ENCODE results near the gene CDC27.
"Not testable (repeated sequence)": the region's sequence is repeated elsewhere in the genome, so short reads cannot be mapped to it uniquely, and the experiment has no call there.

The CDC27 gene

DNA sequence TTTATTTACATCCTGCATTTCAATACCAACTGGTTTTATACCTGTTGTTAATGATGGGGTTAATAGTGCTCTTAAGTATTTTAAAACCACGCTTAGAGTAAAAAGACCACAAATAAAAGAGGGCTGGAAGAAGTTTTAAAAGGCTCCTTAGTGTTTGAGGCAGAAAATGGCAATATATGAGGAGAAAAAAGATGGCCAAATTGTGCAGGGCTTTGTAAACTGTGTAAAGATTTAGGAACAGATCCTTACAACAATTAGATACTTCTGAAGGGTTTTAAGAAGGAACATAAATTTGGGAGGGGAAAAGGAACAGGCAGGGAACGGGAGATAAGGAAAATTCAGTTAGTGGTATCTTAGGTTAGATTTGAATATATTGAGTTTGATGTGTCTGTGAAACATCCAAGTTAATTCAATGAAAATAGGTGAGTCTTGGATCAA lies 12.7 kb downstream of the CDC27 start:
- peaks cover 69% of the 10 kb centered on the region for H3K36me3 ChIP-seq (ENCODE audit: insufficient read depth, low read length)
- no peak overlapping the region for H3K4me3 ChIP-seq (ENCODE audit: low read length)
- WGBS: 94% methylated on average over 2 of the region's 2 CpGs
- no peaks in the 10 kb centered on the region; the same call in 1 of the 2 replicates for H3K4me1 ChIP-seq (ENCODE audit: insufficient read depth, low read length)
- no peaks in the 10 kb centered on the region for H3K27me3 ChIP-seq (ENCODE audit: insufficient read depth, low read length)
- H3K9me3 ChIP-seq (ENCODE audit: insufficient read depth, low read depth, low read length): no peaks in the 10 kb centered on the region
- H3K9ac ChIP-seq (ENCODE audit: low read depth, low read length): no peak overlapping the region
- H3K27ac ChIP-seq (ENCODE audit: low read depth, low read length): no peak overlapping the region

DNA sequence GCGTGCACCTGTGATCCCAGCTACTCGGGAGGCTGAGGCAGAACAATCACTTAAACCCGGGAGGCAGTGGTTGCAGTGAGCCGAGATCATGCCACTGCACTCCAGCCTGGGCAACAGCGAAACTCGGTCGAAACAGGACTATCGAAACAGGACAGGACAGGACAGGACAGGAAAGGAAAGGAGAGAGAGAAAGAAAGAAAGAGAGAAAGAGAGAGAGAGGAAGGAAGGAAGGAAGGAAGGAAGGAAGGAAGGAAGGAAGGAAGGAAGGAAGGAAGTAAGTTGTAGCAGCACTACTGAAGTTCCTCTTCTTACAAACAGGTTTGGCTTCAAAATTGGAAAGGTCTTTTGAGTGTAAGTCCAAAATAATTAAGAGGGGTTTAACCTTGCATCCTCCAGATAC lies 14.3 kb downstream of the CDC27 start:
- H3K36me3 ChIP-seq (ENCODE audit: insufficient read depth, low read length): peaks cover 69% of the 10 kb centered on the region
- H3K27me3 ChIP-seq (ENCODE audit: insufficient read depth, low read length); H3K4me3 ChIP-seq (ENCODE audit: low read length); H3K4me1 ChIP-seq (ENCODE audit: insufficient read depth, low read length); H3K9ac ChIP-seq (ENCODE audit: low read depth, low read length); H3K27ac ChIP-seq (ENCODE audit: low read depth, low read length); H3K9me3 ChIP-seq (ENCODE audit: insufficient read depth, low read depth, low read length): not testable (repeated sequence)
- 96% methylated on average over 8 of the region's 8 CpGs for WGBS

DNA sequence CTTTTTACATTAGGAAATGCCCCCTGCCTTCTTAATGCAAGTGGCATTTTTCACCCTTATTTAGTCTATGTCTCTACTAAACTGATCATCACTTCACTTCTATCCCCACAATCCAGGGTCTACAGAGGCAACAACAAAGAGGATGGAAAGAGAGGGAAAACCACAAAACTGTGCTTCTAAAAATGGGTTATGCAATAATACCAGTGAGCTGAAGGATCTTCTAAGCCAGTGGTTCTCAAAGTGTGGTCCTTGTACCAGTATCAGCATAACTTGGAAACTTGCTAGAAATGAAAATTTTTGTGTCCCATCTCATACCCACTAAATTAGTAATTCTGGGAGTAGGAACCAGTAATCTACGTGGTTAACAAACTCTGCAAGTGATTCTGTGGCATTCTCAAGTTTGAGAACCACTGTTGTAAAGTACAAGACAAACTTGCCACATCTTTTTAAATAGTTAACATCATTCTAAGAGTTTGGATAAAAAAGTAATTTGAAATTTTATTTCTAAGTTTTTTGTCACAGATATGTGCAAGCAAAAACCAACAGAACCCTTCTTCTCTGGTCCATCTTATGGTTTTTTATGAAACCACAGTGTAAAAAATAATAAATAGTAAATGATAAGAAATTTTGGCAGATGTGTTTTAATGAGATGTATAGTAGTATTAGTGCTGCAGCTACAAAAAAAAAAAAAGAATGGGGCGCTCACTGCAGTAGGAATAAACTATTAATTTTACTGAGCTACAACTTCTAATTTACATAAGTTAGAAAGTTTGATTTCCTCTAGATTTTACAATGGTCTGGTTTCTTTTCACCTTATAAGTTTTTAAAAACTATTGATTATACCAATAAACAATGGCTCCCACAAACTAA lies 16.2 kb downstream of the CDC27 start:
- Histone ChIP-seq H3K9ac (ENCODE audit: low read depth, low read length) (no peak overlapping the region), H3K4me3 (ENCODE audit: low read length) (no peak overlapping the region), H3K4me1 (ENCODE audit: insufficient read depth, low read length) (no peaks in the 10 kb centered on the region; the same call in 1 of the 2 replicates), H3K9me3 (ENCODE audit: insufficient read depth, low read depth, low read length) (no peaks in the 10 kb centered on the region), H3K27ac (ENCODE audit: low read depth, low read length) (no peak overlapping the region), H3K36me3 (ENCODE audit: insufficient read depth, low read length) (peaks cover 76% of the 10 kb centered on the region), H3K27me3 (ENCODE audit: insufficient read depth, low read length) (no peaks in the 10 kb centered on the region)
- WGBS: 100% methylated on average over 1 of the region's 2 CpGs

DNA sequence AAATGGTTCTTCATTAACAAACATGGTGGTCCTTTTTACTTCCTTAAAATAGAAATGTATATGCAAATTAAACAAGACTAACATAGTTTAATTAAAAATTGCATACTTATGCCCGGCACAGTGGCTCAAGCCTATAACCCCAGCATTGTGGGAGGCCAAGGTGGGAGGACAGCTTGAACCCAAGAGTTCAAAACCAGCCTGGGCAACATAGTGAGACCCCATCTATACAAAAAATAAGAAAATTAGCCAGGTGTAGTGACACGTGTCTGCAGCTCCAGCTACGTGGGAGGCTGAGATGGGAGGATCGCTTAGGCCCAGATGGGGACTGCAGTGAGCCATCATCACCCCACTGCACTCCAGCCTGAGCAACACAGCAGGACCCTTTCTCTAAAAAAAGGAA lies 18.4 kb downstream of the CDC27 start:
- Histone ChIP-seq H3K36me3 (ENCODE audit: insufficient read depth, low read length) (peaks cover 79% of the 10 kb centered on the region), H3K27ac (ENCODE audit: low read depth, low read length) (no peak overlapping the region)

DNA sequence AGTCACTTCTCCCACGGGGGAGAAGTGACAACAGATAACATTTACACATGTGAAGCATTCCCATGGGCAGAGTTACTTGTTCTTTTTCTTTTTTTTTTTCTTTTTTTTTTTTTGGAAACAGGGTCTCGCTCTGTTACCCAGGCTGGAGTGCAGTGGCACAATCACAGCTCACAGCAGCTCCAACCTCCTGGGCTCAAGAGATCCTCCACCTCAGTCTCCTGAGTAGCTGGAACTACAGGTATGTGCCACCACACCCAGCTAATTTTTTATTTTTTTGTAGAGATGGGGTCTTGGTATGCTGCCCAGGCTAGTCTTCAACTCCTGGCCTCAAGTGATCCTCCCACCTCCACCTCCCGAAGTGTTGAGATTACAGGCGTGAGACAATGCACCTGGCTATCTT lies 20.2 kb downstream of the CDC27 start:
- H3K4me3 ChIP-seq (ENCODE audit: low read length); H3K4me1 ChIP-seq (ENCODE audit: insufficient read depth, low read length); H3K27ac ChIP-seq (ENCODE audit: low read depth, low read length); H3K27me3 ChIP-seq (ENCODE audit: insufficient read depth, low read length); H3K9ac ChIP-seq (ENCODE audit: low read depth, low read length); H3K9me3 ChIP-seq (ENCODE audit: insufficient read depth, low read depth, low read length): not testable (repeated sequence)
- whole genome bisulfite sequencing: 90% methylated on average over 4 of the region's 4 CpGs
- peaks cover 85% of the 10 kb centered on the region for H3K36me3 ChIP-seq (ENCODE audit: insufficient read depth, low read length)

More for the DNA sequence above, 18.4 kb downstream of the CDC27 start:
- Histone ChIP-seq H3K27me3 (ENCODE audit: insufficient read depth, low read length) (no peaks in the 10 kb centered on the region), H3K4me3 (ENCODE audit: low read length) (no peak overlapping the region), H3K9me3 (ENCODE audit: insufficient read depth, low read depth, low read length) (no peaks in the 10 kb centered on the region), H3K9ac (ENCODE audit: low read depth, low read length) (no peak overlapping the region), H3K4me1 (ENCODE audit: insufficient read depth, low read length) (no peaks in the 10 kb centered on the region; the same call in 1 of the 2 replicates)
- 100% methylated on average over 4 of the region's 4 CpGs for WGBS

DNA sequence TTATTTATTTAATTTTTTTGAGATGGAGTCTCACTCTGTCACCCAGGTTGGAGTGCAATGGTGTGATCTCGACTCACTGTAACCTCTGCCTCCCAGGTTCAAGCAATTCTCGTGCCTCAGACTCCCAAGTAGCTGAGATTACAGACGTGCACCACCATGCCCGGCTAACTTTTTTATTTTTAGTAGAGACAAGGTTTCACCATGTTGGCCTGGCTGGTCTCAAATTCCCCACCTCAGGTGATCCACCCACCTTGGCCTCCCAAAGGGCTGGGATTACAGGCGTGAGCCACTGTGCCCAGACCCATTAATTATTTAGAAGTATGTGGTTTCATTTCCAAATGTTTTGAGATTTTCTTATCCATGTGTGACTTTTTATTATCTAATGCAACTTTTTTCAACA lies 22.2 kb downstream of the CDC27 start:
- not testable (repeated sequence) for H3K27ac ChIP-seq (ENCODE audit: low read depth, low read length); H3K4me1 ChIP-seq (ENCODE audit: insufficient read depth, low read length); H3K4me3 ChIP-seq (ENCODE audit: low read length); H3K9me3 ChIP-seq (ENCODE audit: insufficient read depth, low read depth, low read length); H3K9ac ChIP-seq (ENCODE audit: low read depth, low read length); H3K27me3 ChIP-seq (ENCODE audit: insufficient read depth, low read length)
- peaks cover 90% of the 10 kb centered on the region for H3K36me3 ChIP-seq (ENCODE audit: insufficient read depth, low read length)
- 89% methylated on average over 5 of the region's 5 CpGs for WGBS

DNA sequence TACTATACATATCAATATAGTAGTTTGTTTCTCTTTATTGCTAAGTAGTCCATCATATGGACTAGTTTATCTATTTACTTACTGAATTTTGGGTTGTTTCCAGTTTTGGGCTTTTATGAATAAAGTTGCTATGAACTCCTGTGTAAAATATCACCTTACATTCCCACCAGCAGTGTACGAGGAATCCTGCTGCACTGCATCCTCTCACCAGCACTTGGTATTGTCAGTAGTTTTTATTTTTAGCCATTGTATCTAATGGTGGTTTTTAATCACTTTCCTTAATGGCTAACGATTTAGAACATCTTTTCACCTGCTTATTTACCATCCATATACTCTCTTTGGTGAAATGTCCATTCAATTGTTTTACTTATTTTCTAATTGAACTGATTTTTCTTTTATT lies 24.0 kb downstream of the CDC27 start:
- WGBS: no CpG with 5 or more reads among the region's 2 CpGs
- Histone ChIP-seq H3K4me1 (ENCODE audit: insufficient read depth, low read length) (no peaks in the 10 kb centered on the region), H3K4me3 (ENCODE audit: low read length) (no peak overlapping the region), H3K27ac (ENCODE audit: low read depth, low read length) (no peak overlapping the region), H3K9ac (ENCODE audit: low read depth, low read length) (no peak overlapping the region), H3K9me3 (ENCODE audit: insufficient read depth, low read depth, low read length) (no peaks in the 10 kb centered on the region), H3K27me3 (ENCODE audit: insufficient read depth, low read length) (no peaks in the 10 kb centered on the region), H3K36me3 (ENCODE audit: insufficient read depth, low read length) (peaks cover 91% of the 10 kb centered on the region)

DNA sequence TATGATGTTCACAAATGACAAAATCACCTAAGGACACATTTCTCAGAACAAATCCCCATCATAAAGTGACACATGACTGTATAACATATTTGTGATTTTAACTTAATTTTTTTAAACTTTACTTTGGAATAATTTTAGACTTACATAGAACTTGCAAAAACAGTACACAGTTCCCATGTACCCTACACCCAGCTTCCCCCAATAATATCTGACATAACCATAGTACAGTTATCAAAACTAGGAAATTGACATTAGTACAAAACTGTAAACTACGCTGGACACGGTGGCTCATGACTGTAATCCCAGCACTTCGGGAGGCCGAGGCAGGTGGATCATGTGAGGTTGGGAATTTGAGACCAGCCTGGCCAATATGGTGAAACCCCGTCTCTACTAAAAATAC lies 24.8 kb downstream of the CDC27 start:
- Histone ChIP-seq H3K27ac (ENCODE audit: low read depth, low read length) (no peak overlapping the region), H3K36me3 (ENCODE audit: insufficient read depth, low read length) (peaks cover 90% of the 10 kb centered on the region), H3K4me3 (ENCODE audit: low read length) (no peak overlapping the region), H3K27me3 (ENCODE audit: insufficient read depth, low read length) (no peaks in the 10 kb centered on the region), H3K4me1 (ENCODE audit: insufficient read depth, low read length) (no peaks in the 10 kb centered on the region), H3K9ac (ENCODE audit: low read depth, low read length) (no peak overlapping the region), H3K9me3 (ENCODE audit: insufficient read depth, low read depth, low read length) (no peaks in the 10 kb centered on the region)
- 96% methylated on average over 5 of the region's 5 CpGs for WGBS

DNA sequence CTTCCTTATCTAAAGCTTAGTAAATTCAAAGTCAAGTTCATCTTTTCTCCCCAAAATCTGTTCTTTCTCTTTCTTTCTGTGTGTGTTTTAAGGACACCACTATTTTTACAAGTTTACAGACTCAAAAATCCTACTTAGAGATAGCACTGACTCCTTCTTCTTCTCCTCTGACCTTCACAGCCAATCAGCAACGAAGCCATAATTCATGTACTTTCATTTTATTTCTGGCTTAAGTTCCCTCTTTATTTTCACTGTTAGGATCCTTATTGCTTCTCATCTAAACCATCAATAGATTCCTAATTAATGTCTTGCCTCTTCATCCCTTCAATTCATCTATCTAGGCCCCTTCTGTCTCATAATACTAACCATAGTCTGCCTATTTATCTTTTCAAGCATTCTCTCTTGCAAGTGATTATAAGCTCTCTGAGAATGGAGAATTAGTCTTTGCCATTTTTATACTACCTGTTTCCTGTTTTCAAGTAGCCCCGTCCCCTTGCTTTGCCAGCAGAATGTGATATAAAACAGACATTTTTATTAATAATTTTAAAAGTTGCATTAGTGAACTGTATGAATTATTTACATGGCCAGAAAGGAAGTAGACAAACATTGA lies 27.0 kb downstream of the CDC27 start:
- no peak overlapping the region for H3K9ac ChIP-seq (ENCODE audit: low read depth, low read length)
- no peaks in the 10 kb centered on the region for H3K27me3 ChIP-seq (ENCODE audit: insufficient read depth, low read length)
- no peak overlapping the region for H3K27ac ChIP-seq (ENCODE audit: low read depth, low read length)
- no peak overlapping the region for H3K4me3 ChIP-seq (ENCODE audit: low read length)
- no peaks in the 10 kb centered on the region for H3K4me1 ChIP-seq (ENCODE audit: insufficient read depth, low read length)
- WGBS: 95% methylated on average over 1 of the region's 2 CpGs
- H3K9me3 ChIP-seq (ENCODE audit: insufficient read depth, low read depth, low read length): no peaks in the 10 kb centered on the region
- H3K36me3 ChIP-seq (ENCODE audit: insufficient read depth, low read length): peaks cover 90% of the 10 kb centered on the region

DNA sequence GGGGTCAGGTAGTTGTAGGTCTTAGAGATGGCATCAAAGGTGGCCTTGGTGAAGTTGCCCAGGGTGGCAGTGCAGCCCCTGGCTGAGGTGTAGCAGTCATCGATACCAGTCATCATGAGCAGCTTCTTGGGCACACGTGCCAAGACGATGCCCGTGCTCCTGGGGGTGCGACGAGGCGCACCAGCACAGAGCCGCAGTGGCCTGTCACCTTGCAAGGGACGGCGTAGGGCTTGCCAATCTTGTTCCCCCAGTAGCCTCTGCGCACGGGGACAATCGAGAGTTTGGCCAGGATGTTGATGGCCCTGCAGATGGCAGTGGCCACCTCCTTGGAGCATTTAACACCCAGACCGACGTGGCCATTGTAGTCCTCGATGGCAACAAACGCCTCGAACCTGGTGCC lies 29.8 kb downstream of the CDC27 start:
- Histone ChIP-seq H3K36me3 (ENCODE audit: insufficient read depth, low read length) (peaks cover 91% of the 10 kb centered on the region), H3K27me3 (ENCODE audit: insufficient read depth, low read length) (no peaks in the 10 kb centered on the region), H3K9me3 (ENCODE audit: insufficient read depth, low read depth, low read length) (no peaks in the 10 kb centered on the region), H3K9ac (ENCODE audit: low read depth, low read length) (no peak overlapping the region), H3K27ac (ENCODE audit: low read depth, low read length) (no peak overlapping the region), H3K4me3 (ENCODE audit: low read length) (no peak overlapping the region), H3K4me1 (ENCODE audit: insufficient read depth, low read length) (no peaks in the 10 kb centered on the region)
- WGBS: 97% methylated on average over 18 of the region's 18 CpGs

DNA sequence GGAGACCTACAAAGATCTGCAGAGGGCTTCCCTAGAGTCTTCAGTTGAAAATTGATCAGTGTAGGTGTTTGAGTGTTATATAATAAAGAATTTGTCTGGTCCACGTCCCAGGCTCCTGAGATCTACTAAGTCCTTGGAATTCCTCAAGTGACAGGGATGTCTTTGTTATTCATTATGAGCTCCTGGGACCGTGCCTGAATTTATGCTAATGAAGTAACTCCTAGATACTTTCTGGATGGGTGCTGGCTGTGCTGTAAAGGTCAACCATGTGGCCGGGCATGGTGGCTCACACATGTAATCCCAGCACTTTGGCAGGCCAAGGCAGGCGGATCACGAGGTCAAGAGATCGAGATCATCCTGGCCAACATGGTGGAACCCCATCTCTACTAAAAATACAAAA lies 43.7 kb downstream of the CDC27 start:
- peaks cover 11% of the 10 kb centered on the region; the same call in 1 of the 2 replicates for H3K4me1 ChIP-seq (ENCODE audit: insufficient read depth, low read length)
- no peak overlapping the region for H3K4me3 ChIP-seq (ENCODE audit: low read length)
- H3K9ac ChIP-seq (ENCODE audit: low read depth, low read length): no peak overlapping the region
- WGBS: 68% methylated on average over 6 of the region's 6 CpGs
- H3K36me3 ChIP-seq (ENCODE audit: insufficient read depth, low read length): peaks cover 92% of the 10 kb centered on the region
- H3K27me3 ChIP-seq (ENCODE audit: insufficient read depth, low read length): no peaks in the 10 kb centered on the region
- H3K27ac ChIP-seq (ENCODE audit: low read depth, low read length): peak overlapping the region; percentile 18; the same call in 1 of the 2 replicates
- H3K9me3 ChIP-seq (ENCODE audit: insufficient read depth, low read depth, low read length): no peaks in the 10 kb centered on the region

All from HUES64 (cell line).